COR-L47 (cell line): Measurements from ENCODE around the gene MTG2.

Source experiments
- DNase-seq: peaks from one replicate; lab custom pipeline; 2025; lab: John Stamatoyannopoulos, UW

Gene MTG2

GRCh38 chr20:62206388-62206775 is 23.6 kb downstream of the MTG2 start:
- no peak for DNase-seq

- DNase-seq, result no peak
Observed at GRCh38 chr20:62208061-62208794, 25.4 kb downstream of the MTG2 start.

GRCh38 chr20:62208795-62209755 is 26.2 kb downstream of the MTG2 start:
- DNase-seq, result no peak

GRCh38 chr20:62209850-62210495 is 27.1 kb downstream of the MTG2 start:
- no peak for DNase-seq

- peak; percentile 97 for DNase-seq
Observed at GRCh38 chr20:62210496-62210855, 27.6 kb downstream of the MTG2 start.

- DNase-seq, result no peak
Observed at GRCh38 chr20:62211216-62211615, 28.4 kb downstream of the MTG2 start.

- DNase-seq, result no peak
Observed at GRCh38 chr20:62211769-62212288, 29.0 kb downstream of the MTG2 start.

GRCh38 chr20:62212299-62212698 is 29.5 kb downstream of the MTG2 start:
- no peak for DNase-seq

- no peak for DNase-seq
Observed at GRCh38 chr20:62214067-62214466, 31.2 kb downstream of the MTG2 start.

- peak; percentile 23 for DNase-seq
Observed at GRCh38 chr20:62215020-62215990, 32.5 kb downstream of the MTG2 start.

GRCh38 chr20:62215991-62216635 is 33.3 kb downstream of the MTG2 start:
- DNase-seq, result no peak

- DNase-seq, result no peak
Observed at GRCh38 chr20:62216636-62217566, 34.1 kb downstream of the MTG2 start.

GRCh38 chr20:62217913-62218773 is 35.3 kb downstream of the MTG2 start:
- DNase-seq, result no peak

- peak; percentile 71 for DNase-seq
Observed at GRCh38 chr20:62219101-62219991, 36.5 kb downstream of the MTG2 start.

- peak; percentile 54 for DNase-seq
Observed at GRCh38 chr20:62219992-62220665, 37.3 kb downstream of the MTG2 start, which contains the start of gene HRH3. Gene HRH3, minus strand, starts transcription at chr20:62220278. Its CDS starts 308 bp downstream, at chr20:62219970.

GRCh38 chr20:62220666-62221568 is 38.1 kb downstream of the MTG2 start:
- DNase-seq, result no peak
